Activated CD4-positive, alpha-beta T cell treated with anti-CD3 and anti-CD28 coated beads, Interleukin-2, amount 10 ng/mL, durations not matched to agents 24 days and 14 days (primary cell): Measurements from ENCODE around the gene CBR3. TPM values are rescaled to one million over a fixed set of nuclear protein-coding genes. Genes with fewer than 3 reads are reported as not detected.
"Not testable (repeated sequence)": the region's sequence is repeated elsewhere in the genome, so short reads cannot be mapped to it uniquely, and the experiment has no call there.

ENCODE experiments used
- DNase-seq: peaks from one replicate; pipeline ENCODE4 v3.0.0; 2022
- H3K27ac Mint-ChIP-seq: one replicate; pipeline ENCODE4 v1.8.0; 2022; ENCODE audit warnings: mild to moderate bottlenecking, mixed read lengths
- H3K27me3 Mint-ChIP-seq: one replicate; pipeline ENCODE4 v1.8.0; 2022; ENCODE audit warnings: mixed read lengths
- H3K36me3 Mint-ChIP-seq: one replicate; pipeline ENCODE4 v1.8.0; 2022; ENCODE audit warnings: low read depth, mild to moderate bottlenecking, mixed read lengths
- H3K4me1 Mint-ChIP-seq: one replicate; pipeline ENCODE4 v1.8.0; 2021; ENCODE audit warnings: mixed read lengths
- H3K4me3 Mint-ChIP-seq: one replicate; pipeline ENCODE4 v1.8.0; 2022; ENCODE audit warnings: mild to moderate bottlenecking, moderate library complexity, mixed read lengths
- H3K9me3 Mint-ChIP-seq: one replicate; pipeline ENCODE4 v1.8.0; 2021; ENCODE audit warnings: mixed read lengths
- intact Hi-C: fragments of 100-400 bp; cut with micrococcal nuclease; formaldehyde crosslinking; loops from one replicate; pipeline ENCODE4 v1.15.1; 2023
- total RNA-seq: library from RNA; stranded (reverse); gene quantifications from 2 replicates; pipeline ENCODE4 v1.2.3, GENCODE V29; 2022

Gene CBR3
- 17.2 and 19.8 TPM in 2 replicates for total RNA-seq

DNA sequence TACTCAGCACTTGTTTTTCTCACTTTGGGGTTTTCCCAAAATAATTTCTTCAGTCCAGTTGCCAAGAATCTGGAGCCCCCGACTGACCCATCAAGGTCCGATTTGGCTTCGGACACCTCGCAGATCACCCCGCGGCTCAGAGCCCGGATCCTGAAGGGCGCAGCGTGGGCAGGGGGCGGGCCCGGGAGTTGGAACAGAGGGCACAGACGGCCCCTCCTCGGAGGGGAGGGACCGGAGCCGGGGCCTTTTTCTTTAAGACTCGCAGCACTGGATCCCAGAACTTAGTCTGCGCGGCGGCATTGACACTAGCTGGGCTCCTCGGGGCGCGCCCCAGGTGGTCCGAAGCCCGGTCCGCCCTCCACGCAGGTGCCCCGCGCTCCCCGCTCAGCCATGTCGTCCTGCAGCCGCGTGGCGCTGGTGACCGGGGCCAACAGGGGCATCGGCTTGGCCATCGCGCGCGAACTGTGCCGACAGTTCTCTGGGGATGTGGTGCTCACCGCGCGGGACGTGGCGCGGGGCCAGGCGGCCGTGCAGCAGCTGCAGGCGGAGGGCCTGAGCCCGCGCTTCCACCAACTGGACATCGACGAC, at the start of gene CBR3:
TSS of gene CBR3 (plus strand) at position 277 of the 588 bp plus-strand sequence. CDS start at position 391, 114 bp downstream.
- H3K4me1 Mint-ChIP-seq, result peaks cover 28% of the 10 kb centered on the region
- peak within 1 kb of the TSS; percentile 97 for H3K27ac Mint-ChIP-seq
- no peaks in the 10 kb centered on the region for H3K9me3 Mint-ChIP-seq
- H3K36me3 Mint-ChIP-seq, result peaks cover 13% of the 10 kb centered on the region
- H3K27me3 Mint-ChIP-seq, result peaks cover 4% of the 10 kb centered on the region
- peak; percentile 90 for DNase-seq
- intact Hi-C loops, result no loop called here
- H3K4me3 Mint-ChIP-seq, result peak within 1 kb of the TSS; percentile 95

DNA sequence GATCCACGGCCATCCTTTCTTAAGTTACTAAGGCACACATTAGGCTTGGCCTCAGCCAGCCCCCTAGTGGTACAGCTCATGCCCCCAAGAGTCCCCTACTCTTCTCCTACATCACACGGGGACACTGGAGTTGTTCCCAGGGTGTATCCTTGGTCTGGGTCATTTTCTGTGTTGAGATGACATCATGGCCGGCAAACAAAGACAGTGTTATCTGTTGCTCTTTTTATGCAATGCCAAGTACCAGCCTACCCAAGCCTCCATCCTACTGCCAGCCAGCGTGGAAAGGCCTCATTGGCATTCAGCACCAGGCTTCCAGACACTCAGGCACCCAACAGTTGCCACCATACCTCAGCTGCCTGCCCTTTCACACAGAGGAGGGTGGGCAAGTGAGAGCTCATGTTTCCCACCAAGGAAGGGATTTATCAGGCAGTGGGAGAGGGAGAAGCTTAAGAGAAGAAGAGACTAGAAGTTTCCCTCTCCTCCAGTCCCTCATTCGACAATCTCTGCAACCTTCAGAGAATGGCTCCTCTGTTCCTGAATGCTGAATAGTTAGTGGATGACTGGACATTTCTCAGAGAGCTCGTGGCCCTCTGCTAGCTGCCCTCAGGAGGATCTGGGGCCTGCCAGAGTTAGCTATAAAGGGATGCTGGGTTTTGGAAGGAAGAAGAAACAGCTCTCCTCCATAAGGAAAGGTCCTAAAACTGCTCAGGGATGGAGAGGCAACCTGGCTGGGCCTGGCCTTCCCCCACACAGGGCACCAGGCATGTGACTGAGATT, 47.3 kb upstream of the CBR3 start:
- no peaks in the 10 kb centered on the region for H3K36me3 Mint-ChIP-seq
- H3K9me3 Mint-ChIP-seq, result no peaks in the 10 kb centered on the region
- intact Hi-C loops, result no loop called here
- H3K4me1 Mint-ChIP-seq, result peaks cover 5% of the 10 kb centered on the region
- H3K27ac Mint-ChIP-seq, result no peak overlapping the region
- no peaks in the 10 kb centered on the region for H3K27me3 Mint-ChIP-seq
- DNase-seq, result no peak
- no peak overlapping the region for H3K4me3 Mint-ChIP-seq

DNA sequence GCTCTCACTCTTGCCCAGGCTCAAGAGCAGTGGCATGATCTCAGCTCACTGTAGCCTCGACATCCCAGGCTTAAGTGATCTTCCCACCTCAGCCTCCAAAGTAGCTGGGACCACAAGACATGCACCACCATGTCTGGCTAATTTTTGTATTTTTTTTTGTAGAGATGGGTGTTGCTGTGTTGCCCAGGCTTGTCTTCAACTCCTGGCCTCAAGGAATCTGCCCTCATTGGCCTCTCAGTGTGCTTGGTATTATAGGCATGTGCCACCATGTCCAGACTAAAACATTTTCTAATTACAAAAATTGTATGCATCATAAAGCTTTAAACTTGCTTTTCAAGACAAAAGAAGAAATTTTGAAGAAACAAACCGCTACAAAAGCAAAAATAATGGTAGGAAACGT, 44.9 kb upstream of the CBR3 start:
- Mint-ChIP-seq H3K9me3 (peaks cover 7% of the 10 kb centered on the region), H3K27me3 (no peaks in the 10 kb centered on the region), H3K36me3 (peaks cover 6% of the 10 kb centered on the region), H3K4me1 (peaks cover 5% of the 10 kb centered on the region), H3K4me3 (no peak overlapping the region), H3K27ac (no peak overlapping the region)
- DNase-seq, result no peak
- intact Hi-C loops, result no loop called here

DNA sequence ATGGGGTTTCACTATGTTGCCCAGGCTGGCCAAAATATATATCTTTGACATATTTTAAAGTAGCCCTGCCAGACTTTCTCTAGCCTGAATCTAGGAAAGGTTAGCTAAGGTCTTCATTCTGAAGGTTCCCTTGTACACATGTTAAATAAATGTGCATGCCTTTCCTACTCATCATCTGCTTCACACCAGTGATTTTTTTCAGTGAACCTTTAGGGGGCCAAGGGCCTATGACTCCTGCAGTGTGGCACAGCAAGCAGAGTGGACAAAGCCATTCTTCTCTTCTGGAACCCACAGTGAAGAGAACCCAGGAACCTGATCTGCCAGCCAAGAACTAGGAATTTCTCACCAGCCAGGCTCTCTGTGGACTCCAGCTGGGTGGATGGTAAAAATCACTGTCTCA, 42.2 kb upstream of the CBR3 start:
- Mint-ChIP-seq H3K9me3 (peaks cover 7% of the 10 kb centered on the region), H3K4me3 (no peak overlapping the region), H3K4me1 (no peaks in the 10 kb centered on the region), H3K27me3 (no peaks in the 10 kb centered on the region), H3K36me3 (peaks cover 6% of the 10 kb centered on the region), H3K27ac (no peak overlapping the region)
- no peak for DNase-seq
- intact Hi-C loops, result no loop called here

DNA sequence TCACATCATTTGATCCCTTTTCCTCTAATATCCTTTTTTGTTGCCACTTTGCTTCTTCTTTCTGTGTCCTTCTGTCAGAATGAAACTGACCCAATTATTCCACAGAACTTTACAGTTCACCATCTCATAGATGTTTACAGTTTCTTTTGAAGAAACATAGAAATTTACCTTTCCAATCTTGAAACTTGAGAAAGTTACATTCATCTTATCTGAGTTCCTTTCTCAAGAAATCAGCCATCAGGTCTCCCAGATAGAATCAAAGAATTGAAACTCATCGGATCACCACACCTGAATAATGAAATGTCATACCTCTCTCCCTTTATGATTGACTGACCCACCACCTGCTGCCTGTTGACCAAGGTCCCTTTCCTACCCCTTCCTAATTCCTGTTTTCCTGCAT, 41.4 kb upstream of the CBR3 start:
- H3K4me1 Mint-ChIP-seq, result no peaks in the 10 kb centered on the region
- intact Hi-C loops, result no loop called here
- H3K4me3 Mint-ChIP-seq, result no peak overlapping the region
- no peaks in the 10 kb centered on the region for H3K27me3 Mint-ChIP-seq
- peaks cover 7% of the 10 kb centered on the region for H3K9me3 Mint-ChIP-seq
- peaks cover 6% of the 10 kb centered on the region for H3K36me3 Mint-ChIP-seq
- no peak overlapping the region for H3K27ac Mint-ChIP-seq
- DNase-seq, result no peak

DNA sequence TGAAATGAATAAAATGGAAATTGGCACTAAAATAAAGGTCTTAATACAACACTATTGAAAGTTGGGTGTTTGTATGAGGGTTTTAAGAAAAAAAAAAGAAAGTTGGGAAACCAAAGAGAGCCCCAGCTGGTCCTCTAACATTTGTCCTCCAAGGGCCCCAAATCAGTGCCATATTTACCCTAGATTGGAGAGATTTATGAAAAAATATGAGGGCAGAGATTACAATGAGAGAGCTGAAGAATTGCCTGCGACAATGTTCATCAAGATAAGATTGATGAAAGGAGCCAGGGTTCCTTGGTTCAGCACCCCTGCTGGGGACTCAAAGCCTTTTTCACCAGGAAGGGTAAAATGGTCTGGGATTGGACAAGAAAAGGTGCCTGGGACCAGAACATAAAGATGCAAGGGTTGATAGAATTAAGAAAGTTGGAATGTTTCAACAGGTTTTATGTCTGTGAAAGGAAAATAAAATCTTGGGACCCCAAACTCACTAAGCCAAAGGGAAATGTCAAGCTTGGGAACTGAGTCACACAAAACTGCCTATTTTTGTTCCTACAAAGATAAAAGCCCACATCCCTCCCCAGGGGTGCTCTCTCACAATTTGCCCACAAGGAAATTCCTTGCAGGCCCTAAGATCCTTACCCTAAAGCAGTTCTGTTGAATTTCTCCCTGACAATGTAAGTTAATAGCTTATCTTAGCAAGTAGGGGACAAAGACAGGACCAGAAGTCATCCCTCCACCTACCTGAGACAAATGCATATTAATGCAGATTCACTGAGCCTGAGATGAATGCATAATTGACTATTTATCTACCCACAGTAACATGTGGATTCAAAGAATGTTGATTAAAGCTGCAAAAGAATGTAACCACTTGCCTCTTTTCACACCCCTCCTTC, 38.2 kb upstream of the CBR3 start:
- Mint-ChIP-seq H3K27me3 (peaks cover 2% of the 10 kb centered on the region), H3K36me3 (peaks cover 6% of the 10 kb centered on the region), H3K9me3 (peaks cover 7% of the 10 kb centered on the region), H3K4me1 (peaks cover 2% of the 10 kb centered on the region), H3K4me3 (no peak overlapping the region), H3K27ac (no peak overlapping the region)
- no peak for DNase-seq
- intact Hi-C loops, result no loop called here

DNA sequence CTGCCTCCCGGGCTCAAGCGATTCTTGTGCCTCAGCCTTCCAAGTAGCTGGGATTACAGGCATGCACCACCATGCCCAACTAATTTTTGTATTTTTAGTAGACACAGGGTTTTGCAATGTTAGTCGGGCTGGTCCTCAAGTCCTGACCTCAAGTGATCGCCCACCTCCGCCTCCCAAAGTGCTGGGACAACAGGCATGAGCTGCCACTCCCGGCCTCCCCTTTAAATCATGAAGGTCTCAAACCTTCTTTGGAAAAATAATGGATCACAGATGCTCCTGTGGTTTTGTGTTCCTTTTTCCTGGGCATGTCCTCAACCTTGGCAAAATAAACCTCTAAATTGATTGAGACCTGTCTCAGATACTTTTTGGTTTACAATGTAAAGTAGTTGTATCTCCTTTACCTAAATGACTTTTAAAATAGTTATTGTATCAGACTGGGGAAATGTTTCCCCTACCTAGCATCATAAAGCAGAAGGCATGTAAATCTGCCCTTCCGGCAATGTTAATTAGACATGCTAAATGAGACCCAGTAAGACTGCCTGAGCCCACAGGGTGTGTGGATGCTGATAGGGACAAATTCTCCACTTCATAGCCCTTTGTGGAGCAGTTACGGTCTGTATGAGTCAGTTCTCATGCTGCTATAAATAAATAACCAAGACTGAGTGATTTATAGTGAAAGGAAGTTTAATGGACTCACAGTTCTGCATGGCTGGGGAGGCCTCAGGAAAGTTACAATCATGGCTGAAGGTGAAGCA, 37.3 kb upstream of the CBR3 start:
- H3K27ac Mint-ChIP-seq, result no peak overlapping the region
- peaks cover 6% of the 10 kb centered on the region for H3K36me3 Mint-ChIP-seq
- intact Hi-C loops, result no loop called here
- peaks cover 2% of the 10 kb centered on the region for H3K4me1 Mint-ChIP-seq
- DNase-seq, result no peak
- peaks cover 2% of the 10 kb centered on the region for H3K27me3 Mint-ChIP-seq
- H3K4me3 Mint-ChIP-seq, result no peak overlapping the region
- peaks cover 7% of the 10 kb centered on the region for H3K9me3 Mint-ChIP-seq

DNA sequence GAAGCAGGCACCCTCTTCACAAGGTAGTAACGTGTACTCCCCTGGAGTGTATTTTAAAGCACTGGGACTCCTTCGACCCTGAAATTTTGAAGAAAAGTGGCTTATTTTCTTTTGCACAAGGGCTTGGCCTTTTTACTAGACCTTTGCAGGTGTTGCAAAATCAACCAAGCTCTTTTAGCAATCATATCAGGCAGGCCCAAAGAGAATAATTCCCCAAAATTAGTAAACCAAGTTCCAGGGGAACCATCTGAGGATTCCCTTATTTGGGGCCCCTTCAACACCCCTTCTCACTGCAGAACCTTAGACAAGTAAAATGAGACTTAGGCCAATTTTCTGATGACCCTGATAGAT, 36.7 kb upstream of the CBR3 start:
- Mint-ChIP-seq H3K36me3 (peaks cover 6% of the 10 kb centered on the region), H3K27ac (no peak overlapping the region), H3K4me3 (no peak overlapping the region), H3K27me3 (peaks cover 2% of the 10 kb centered on the region), H3K9me3 (peaks cover 7% of the 10 kb centered on the region), H3K4me1 (peaks cover 2% of the 10 kb centered on the region)
- intact Hi-C loops, result no loop called here
- no peak for DNase-seq

DNA sequence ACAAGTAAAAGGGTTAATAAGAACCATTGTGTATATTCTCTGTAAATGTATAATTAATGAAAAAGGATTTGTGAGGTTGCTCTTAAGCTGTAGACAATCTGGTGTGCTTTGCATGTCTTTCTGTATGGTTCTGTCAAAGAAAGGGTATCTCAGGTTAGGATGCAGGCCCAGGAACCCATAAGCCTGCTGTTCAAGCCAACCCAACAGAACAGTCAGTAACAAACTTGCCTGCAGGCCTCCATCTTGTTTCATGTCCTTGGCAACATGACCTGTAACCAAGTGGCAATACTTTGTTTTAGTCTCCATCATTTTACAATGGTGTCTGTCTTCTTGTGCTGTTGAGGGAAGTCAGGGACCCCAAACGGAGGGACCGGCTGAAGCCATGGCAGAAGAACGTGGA, 35.9 kb upstream of the CBR3 start:
- peaks cover 2% of the 10 kb centered on the region for H3K4me1 Mint-ChIP-seq
- no peak overlapping the region for H3K4me3 Mint-ChIP-seq
- no peak for DNase-seq
- H3K9me3 Mint-ChIP-seq, result no peaks in the 10 kb centered on the region
- intact Hi-C loops, result no loop called here
- no peaks in the 10 kb centered on the region for H3K36me3 Mint-ChIP-seq
- peaks cover 9% of the 10 kb centered on the region for H3K27me3 Mint-ChIP-seq
- H3K27ac Mint-ChIP-seq, result no peak overlapping the region

GRCh38 chr21:36099695-36100211, 35.1 kb upstream of the CBR3 start:
- DNase-seq, H3K9me3 Mint-ChIP-seq, H3K36me3 Mint-ChIP-seq, intact Hi-C loops, H3K4me3 Mint-ChIP-seq, H3K27ac Mint-ChIP-seq, H3K4me1 Mint-ChIP-seq: not testable (repeated sequence)
- H3K27me3 Mint-ChIP-seq, result peaks cover 15% of the 10 kb centered on the region

- peaks cover 29% of the 10 kb centered on the region for H3K27me3 Mint-ChIP-seq
- H3K4me3 Mint-ChIP-seq, result no peak overlapping the region
- H3K4me1 Mint-ChIP-seq, result peaks cover 16% of the 10 kb centered on the region
- H3K9me3 Mint-ChIP-seq, result no peaks in the 10 kb centered on the region
- intact Hi-C loops, result no loop called here
- no peaks in the 10 kb centered on the region for H3K36me3 Mint-ChIP-seq
- no peak for DNase-seq
- no peak overlapping the region for H3K27ac Mint-ChIP-seq
Measured at GRCh38 chr21:36100971-36101641, 33.8 kb upstream of the CBR3 start.

DNA sequence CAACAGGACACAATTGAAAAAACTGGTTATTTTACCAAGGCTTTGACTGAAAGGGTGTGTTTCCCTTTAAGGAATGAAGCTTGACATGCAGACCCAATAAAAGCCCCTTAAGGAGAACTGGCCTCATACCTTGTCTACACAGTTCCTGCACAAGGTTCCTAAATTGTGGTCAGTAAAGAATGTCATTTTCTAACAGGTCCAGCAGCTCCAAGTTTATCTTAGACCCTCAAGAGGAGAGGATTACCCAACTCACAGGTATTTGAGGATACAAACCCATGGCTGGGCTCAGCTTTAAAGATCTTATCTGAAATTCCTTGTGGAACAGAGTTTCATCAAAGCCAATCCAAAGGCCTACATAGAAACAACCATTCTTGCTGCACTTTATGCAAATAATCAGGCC, 31.4 kb upstream of the CBR3 start:
- peaks cover 16% of the 10 kb centered on the region for H3K4me1 Mint-ChIP-seq

More for the DNA sequence above, 31.4 kb upstream of the CBR3 start:
- H3K27ac Mint-ChIP-seq, result no peak overlapping the region
- no peaks in the 10 kb centered on the region for H3K9me3 Mint-ChIP-seq
- H3K36me3 Mint-ChIP-seq, result no peaks in the 10 kb centered on the region
- peaks cover 44% of the 10 kb centered on the region for H3K27me3 Mint-ChIP-seq
- no peak for DNase-seq
- H3K4me3 Mint-ChIP-seq, result no peak overlapping the region
- intact Hi-C loops, result no loop called here
